GM18498 (cell line): ENCODE measurements around the gene KCNJ2.

Experiments used
- ATAC-seq: cut with Tn5 transposase; IDR thresholded peaks from one replicate; pipeline ENCODE4 v1.9.1; 2021; ENCODE audit warnings: mild to moderate bottlenecking, moderate library complexity; ENCODE audit not compliant: unreplicated experiment

The KCNJ2 gene

DNA sequence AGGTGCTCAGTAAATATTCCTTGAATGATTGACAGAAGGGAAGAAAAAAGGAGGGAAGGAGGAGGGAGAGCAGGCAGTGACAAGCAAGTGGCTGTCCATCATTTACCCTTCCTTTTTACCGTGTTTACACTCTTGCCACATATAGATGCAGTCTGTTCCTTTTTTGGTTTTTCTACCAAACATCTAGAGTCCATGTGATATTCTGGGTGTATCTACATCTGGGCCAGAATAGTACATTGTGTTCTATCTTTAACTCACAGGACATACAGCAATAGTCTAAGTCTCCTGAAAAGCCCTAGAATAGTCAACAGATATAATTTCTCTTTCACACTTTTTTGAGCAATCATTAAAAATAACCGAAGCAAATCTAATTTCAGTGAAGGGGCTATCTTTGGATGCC is 33.5 kb downstream of the KCNJ2 start:
- no peak for ATAC-seq

DNA sequence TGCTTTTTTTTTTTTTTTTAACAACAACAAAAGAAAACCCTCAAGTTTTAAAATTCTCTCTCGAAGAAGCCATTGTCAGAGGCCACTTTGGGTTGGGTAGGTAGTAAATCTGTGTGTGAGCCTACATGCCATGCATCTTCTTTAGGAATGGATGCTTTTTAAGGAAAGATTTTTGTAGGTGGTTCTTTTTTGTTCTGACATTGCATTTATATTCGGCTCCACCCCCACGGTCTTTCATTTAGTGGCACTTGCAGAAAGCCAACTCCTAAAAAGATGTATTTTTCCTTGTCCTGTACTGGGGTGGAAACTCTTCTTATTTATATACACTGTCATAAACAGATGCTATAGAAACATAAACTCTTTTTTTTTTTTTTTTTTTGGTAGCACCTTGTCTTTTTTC is 35.1 kb downstream of the KCNJ2 start:
- ATAC-seq = no peak

DNA sequence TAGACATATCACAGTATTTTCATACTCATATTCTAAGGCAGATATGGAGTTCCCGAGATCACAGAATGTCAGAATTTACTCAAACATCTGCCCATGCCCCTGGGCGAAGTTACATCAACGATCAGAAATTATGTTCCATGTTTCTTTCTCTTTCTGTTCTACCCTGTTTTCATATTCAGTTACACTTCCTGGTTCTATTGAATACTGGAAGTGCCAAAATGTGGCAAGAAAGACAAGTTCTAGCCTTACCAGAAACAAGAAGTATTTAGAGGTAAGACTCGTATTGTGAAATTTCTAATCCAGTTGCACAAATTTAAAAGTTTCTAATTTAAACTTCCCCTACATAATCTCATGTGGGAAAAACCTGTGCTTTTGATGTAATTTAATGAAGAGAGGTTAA is 36.1 kb downstream of the KCNJ2 start:
- ATAC-seq = no peak

DNA sequence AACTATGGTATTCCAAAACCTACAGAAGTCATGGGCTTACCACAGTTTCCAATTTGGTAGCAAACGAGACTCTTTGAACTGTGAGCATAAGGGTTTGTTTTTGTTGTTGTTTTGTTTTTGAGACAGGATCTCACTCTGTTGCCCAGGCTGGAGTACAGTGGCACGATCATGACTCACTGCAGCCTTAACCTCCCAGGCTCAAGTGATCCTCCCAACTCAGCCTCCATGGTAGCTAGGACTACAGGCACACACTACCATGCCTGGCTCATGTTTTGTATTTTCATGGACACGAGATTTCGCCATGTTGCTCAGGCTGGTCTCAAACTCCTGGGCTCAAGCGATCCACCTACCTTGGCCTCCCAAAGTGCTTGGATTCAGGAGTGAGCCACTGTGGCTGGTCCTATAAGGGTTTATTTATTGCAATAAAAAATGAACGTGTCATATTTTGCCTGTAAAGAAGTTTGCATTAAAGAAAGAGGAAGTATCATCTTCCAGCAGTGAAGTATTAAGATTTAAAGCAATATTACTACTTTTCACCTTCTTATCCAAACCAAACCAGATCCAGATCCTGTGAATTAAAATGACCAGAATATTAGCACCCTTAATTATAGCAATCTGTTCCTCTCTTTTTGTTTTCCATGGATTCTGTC is 37.2 kb downstream of the KCNJ2 start:
- no peak for ATAC-seq

DNA sequence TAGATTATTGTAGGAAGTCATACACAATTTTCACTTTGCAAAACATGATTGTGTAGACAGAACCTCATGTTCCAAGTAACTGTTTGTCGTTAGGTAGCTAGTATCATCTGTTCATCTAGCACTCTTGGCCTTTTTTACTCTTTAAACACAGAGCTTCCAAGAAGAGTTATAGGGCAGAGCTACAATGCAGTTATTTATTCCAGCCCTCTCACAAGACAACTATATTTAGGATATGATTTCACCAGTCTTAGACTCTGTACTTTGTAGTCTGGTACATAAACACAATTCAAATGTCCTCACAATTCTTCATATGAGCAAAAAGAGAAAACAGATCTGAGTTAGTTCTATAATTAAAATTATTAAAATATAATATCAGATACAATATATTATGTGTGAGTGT is 37.9 kb downstream of the KCNJ2 start:
- ATAC-seq = no peak

DNA sequence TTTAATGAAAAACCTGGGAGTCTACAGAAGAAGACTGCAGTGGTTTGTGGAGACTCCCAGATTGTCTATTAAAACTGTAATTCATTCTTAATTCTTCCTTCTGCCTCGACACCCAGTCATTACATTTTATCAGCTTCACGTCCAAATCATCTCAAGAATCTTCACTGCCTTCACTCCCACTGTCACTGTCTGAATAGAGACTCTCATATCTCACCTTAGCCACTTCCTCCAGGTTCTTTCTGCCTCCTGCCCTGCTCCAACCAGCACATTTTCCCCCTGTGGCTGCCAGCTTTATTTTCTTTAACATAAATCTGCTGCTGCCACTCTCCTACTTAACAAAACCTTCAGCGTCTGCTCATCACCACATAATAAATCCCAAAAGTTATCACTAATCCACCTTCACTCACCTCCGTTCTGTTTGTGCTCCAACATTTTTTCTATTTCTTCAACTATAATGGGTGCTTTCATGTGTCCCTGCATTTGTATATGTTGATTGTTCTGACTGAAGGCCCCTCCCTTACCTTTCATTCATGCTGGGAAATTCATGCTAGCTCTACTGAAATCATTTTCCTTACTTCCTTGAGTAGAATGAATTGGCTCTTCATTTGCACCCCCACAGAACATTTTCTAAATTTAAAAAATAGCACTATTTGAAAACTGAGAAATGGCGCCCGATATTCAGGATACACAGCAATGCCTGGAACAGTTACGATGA is 38.9 kb downstream of the KCNJ2 start:
- ATAC-seq = no peak

DNA sequence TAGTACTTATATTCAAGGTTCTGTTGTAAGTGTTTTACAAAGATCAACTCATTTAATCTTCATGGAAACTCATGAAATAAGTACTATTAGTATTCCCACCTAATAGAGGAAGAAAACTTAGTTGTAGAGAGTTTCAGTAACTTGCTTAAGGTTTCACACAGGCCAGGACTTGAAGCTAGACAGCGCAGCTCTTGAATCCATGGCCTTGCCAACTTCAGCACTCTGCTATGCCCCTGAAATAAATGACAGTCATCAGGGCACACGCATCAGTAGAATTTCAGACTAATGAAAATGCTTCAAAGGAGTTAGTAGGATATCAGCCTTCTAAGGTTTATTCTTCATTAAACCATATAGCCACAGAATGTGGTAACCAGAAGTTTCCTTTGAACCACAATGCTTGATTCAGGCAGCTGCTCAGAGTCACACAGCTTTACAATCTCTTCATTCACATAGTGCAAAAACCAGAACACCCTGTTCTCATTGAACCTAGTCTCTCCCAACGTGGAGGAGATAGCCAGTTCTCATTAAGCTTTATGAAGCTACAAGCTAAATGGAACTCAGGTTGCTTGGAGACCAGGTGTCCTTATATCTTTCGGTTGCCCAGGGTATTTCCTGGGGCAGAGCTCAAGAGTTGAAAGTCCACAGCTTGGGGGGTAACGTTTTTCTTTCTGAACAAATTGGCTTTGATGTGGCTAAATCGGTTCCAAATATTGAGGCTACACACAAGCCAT is 39.7 kb downstream of the KCNJ2 start:
- no peak for ATAC-seq

DNA sequence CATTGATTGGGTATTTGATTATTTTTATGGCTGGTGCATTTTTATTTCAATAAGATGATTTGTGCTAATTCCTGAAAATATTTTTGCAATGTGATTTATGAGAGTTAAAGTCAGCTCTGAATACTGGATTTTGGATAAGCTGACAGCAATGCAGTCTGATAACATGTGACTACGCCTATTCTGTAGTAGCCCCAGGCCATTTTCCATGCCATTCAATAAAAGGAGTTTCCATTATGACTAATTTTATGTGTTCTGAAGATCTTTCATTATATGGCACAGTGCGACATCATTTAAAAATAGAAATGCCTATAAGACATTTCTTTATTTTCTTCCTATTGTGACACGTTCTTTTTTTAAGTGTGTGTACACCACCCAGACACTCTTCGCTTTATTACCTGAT is 46.3 kb downstream of the KCNJ2 start:
- no peak for ATAC-seq

DNA sequence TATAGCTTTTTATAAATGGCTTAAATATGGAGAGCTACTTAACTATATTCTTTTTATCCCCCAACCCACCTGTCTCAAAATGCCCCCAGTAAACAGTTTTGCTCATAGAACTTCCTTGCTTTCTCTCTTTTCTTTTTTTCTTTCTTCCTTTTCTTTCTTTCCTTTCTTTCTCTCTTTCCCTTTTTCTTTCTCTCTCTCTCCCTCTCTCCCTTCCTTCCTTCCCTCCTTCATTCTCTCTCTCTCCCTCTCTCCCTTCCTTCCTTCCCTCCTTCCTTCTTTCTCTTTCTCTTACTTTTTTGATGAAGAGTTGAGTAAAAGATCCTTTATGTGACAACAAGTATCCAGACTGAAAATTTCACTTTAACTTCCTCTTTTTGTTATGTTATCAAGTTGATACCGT is 48.2 kb downstream of the KCNJ2 start:
- ATAC-seq = no peak

DNA sequence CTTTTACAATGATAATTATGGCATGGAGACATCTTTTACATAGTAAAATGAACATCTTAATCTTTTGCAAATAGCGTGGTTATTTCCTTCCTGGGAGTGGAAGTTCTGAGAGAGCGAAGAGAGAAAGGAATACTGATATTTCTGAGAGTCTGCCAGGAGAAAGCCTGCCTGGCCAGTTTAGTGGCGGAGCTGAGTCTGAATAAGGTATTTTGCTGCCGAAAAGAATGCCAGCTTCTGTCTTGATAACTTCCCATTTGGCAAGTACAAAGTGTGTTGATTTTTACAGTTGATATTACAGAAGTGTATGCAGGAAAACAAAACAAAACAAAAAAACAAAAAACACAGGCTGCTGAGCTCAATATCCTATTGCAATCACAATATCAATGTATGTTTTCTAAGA is 55.9 kb downstream of the KCNJ2 start:
- no peak for ATAC-seq
